Mucosa of stomach (tissue), 1 donor: Measurements from ENCODE around the gene MPZ.
"Not testable (repeated sequence)": the region's sequence is repeated elsewhere in the genome, so short reads cannot be mapped to it uniquely, and the experiment has no call there.

Experiments used
- H3K27me3 ChIP-seq: one replicate; pipeline ENCODE4 v1.7.0; 2013; ENCODE audit warnings: mild to moderate bottlenecking, low read length; ENCODE audit not compliant: control insufficient read depth, insufficient read depth
- H3K36me3 ChIP-seq: one replicate; pipeline ENCODE4 v1.7.0; 2013; ENCODE audit warnings: low read length; ENCODE audit not compliant: control insufficient read depth, insufficient read depth
- H3K4me1 ChIP-seq: one replicate; pipeline ENCODE4 v1.7.0; 2013; ENCODE audit warnings: mild to moderate bottlenecking, low read length; ENCODE audit not compliant: control insufficient read depth, insufficient read depth
- H3K4me3 ChIP-seq: one replicate; pipeline ENCODE4 v1.7.0; 2013; ENCODE audit warnings: low read length
- H3K9ac ChIP-seq: one replicate; pipeline ENCODE4 v1.7.0; 2013; ENCODE audit warnings: mild to moderate bottlenecking, low read length, moderate library complexity
- H3K9me3 ChIP-seq: one replicate; pipeline ENCODE4 v1.7.0; 2013; ENCODE audit warnings: mild to moderate bottlenecking, low read length, moderate library complexity; ENCODE audit not compliant: control insufficient read depth
- donor health status: Pancreatic carcinoma.

MPZ gene

DNA sequence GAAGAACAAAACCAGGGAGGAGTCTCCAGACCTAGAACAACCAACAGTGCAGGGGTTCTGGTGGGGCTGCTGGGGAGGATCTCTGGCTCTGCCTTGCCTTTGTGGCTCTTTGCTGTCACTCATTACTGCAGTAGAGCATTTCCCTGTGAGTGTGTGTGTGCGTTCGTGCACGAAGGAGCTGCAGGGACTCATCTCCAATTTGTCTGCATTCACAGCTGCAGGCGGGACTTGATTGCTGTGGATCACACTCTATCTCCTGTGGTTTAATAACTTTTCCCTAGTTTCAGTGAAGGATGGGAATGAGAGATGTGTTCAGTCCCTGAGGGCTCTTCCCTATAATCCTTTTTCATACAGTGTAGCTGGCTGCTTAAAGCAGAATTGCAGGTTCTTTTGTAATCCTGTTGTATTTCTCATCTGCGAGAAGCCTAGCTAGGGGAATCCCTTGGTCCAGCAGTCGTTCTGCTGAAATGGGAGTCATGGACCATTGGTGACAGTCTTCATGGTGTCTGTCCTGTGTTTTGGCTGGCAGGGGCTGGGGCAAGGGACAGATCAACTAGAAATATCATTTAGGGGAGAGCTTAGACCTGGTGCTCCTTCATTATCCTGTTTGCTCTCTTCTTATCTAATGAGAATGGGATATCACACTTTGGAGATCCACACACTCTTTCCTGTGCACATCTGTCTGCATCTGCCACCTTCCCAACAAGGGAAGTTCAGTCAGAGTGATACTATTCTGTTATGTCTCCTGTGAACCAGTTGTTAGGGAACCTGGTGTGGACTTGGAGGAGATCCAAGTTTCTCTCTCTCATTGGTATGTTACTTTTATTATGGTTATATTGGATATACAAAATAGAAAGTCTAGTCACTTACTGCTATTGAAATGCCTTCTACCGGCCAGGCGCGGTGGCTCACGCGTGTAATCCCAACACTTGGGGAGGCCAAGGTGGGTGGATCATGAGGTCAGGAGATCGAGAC lies 48.2 kb downstream of the MPZ start:
- peaks cover 8% of the 10 kb centered on the region for H3K4me1 ChIP-seq
- H3K36me3 ChIP-seq = no peaks in the 10 kb centered on the region
- H3K9me3 ChIP-seq = no peaks in the 10 kb centered on the region
- no peak overlapping the region for H3K9ac ChIP-seq
- no peak overlapping the region for H3K4me3 ChIP-seq
- H3K27me3 ChIP-seq = peaks cover 31% of the 10 kb centered on the region

DNA sequence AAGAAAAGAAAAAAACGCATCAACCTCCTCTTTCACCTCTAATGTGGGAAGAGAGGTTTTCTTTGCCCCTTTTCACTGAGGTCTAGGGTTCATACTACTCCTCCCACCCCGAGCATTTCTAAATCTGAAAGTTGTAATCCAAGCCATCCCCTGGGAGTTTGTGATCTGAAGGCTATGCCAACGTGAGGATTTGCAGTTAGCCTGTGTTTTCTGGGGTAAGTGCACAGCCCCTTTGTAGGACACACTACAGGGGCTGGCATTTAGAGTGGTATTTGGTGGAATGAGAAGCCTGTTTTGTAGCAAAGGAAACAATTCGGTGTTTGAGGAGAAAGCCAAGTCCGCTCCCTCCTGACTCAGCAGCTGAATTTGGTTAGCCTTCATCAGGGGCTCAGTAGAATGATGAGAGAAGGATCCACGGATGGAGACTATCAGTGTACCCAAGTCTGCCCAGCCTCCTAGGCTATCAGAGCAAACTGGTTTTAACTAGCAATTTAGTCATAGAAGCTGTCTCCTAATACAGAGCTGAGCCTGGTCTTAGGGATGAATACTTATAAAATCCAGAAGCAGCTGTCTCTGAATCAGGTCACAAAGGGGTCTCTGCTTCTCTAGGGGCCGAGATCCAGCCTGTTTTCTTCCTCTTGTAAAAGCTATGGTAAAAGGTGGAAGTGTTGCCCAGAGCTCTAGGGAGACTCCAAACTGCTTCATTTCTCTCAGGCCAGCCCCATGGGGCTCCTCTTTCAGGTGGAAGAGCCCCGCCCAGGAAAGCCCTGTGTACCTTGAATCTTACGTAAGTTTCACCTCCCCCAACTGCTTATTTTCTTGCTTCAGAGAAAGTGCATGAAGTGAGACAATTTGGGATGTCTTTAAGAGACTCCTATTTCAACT lies 49.1 kb downstream of the MPZ start:
- Histone ChIP-seq H3K4me3 (no peak overlapping the region), H3K9me3 (no peaks in the 10 kb centered on the region), H3K27me3 (peaks cover 31% of the 10 kb centered on the region), H3K9ac (no peak overlapping the region), H3K36me3 (no peaks in the 10 kb centered on the region), H3K4me1 (peaks cover 8% of the 10 kb centered on the region)

- peaks cover 31% of the 10 kb centered on the region for H3K27me3 ChIP-seq
- H3K9ac ChIP-seq = no peak overlapping the region
- H3K36me3 ChIP-seq = no peaks in the 10 kb centered on the region
- H3K4me3 ChIP-seq = no peak overlapping the region
- no peaks in the 10 kb centered on the region for H3K9me3 ChIP-seq
- peaks cover 8% of the 10 kb centered on the region for H3K4me1 ChIP-seq
These were observed 50.0 kb downstream of the MPZ start for GRCh38 chr1:161259765-161260164.

- Histone ChIP-seq H3K9ac (no peak overlapping the region), H3K4me3 (no peak overlapping the region), H3K9me3 (no peaks in the 10 kb centered on the region), H3K36me3 (no peaks in the 10 kb centered on the region), H3K27me3 (peaks cover 31% of the 10 kb centered on the region), H3K4me1 (peaks cover 8% of the 10 kb centered on the region)
These were observed 50.4 kb downstream of the MPZ start for GRCh38 chr1:161259345-161259702.

DNA sequence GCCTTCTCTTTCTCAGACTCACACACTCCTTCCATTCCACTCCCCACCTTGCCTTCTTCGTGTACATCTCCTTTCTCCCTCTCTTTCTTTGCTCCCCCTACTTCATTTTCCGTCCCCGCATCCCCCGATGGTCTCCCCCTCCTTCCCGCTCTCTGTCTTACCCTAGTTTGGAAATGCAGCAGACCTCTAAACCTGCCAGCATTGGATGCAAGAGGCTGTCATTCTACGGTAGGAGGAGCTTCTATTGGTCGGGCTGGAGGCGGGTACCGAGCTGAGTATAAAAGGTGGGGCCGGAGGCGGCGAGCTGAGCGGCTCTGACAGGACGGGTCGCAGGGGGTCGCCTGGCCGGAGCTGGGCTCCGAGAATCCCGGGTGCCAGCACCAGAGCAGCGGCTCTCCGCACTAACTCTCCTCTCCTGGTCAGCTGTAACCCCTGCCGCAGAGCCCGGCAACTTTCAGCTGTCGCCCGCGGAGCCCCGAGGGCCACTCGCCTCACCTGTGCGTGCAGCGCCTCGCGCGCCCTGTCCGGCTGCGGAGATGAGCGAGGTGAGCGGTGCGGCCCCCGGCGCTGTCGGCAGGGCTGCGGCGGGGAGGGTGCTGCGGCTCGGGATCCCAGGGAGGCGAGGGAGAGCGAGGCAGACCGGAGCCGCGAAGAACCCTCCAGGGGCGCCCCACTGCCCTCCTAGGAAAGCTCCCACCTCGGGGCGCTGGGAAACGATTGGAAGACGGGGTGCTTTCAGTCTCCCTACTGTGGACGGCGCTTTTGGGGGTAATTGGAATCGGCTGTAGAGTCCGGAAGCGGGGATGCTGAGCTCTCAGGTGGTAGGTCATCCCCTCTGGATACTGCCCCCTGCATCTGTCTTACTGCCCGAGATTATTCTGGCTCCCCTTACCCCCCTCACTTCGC lies 51.1 kb downstream of the MPZ start, which contains the start of gene PCP4L1:
PCP4L1 (plus strand) TSS at position 307 of the 906 bp plus-strand sequence; CDS start at position 537, 230 bp downstream.
- Histone ChIP-seq H3K9me3 (no peaks in the 10 kb centered on the region), H3K9ac (peak within 1 kb of the TSS; percentile 47), H3K27me3 (peaks cover 31% of the 10 kb centered on the region), H3K36me3 (no peaks in the 10 kb centered on the region), H3K4me3 (peak within 1 kb of the TSS; percentile 26), H3K4me1 (peaks cover 8% of the 10 kb centered on the region)

DNA sequence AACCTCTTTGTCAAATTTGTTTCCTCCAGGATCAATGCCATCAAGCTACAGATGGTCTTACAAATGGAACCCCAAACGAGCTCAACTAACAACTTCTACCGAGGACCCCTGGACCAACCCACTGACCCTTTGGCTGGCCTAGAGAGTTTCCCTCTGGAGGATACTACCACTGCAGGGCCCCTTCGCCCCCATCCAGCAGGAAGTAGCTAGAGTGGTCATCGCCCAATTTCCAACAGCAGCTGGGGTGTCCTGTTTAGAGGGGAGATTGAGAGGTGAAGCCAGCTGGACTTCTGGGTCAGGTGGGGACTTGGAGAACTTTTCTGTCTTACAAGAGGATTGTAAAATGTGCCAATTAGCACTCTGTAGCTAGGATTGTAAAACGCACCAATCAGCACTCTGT lies 52.7 kb downstream of the MPZ start:
- not testable (repeated sequence) for H3K4me3 ChIP-seq, H3K9ac ChIP-seq, H3K9me3 ChIP-seq, H3K36me3 ChIP-seq, H3K4me1 ChIP-seq
- H3K27me3 ChIP-seq = peaks cover 31% of the 10 kb centered on the region

GRCh38 chr1:161255955-161256520 lies 53.7 kb downstream of the MPZ start:
- H3K9ac ChIP-seq, H3K36me3 ChIP-seq, H3K4me1 ChIP-seq, H3K9me3 ChIP-seq, H3K4me3 ChIP-seq: not testable (repeated sequence)
- peaks cover 28% of the 10 kb centered on the region for H3K27me3 ChIP-seq

- not testable (repeated sequence) for H3K36me3 ChIP-seq, H3K4me3 ChIP-seq, H3K4me1 ChIP-seq, H3K9me3 ChIP-seq, H3K9ac ChIP-seq
- H3K27me3 ChIP-seq = peaks cover 21% of the 10 kb centered on the region
These were observed 54.5 kb downstream of the MPZ start for GRCh38 chr1:161255302-161255701.
